Measurements from ENCODE around the gene XPO6.
A peak's percentile ranks its signal among the peaks of the same experiment; 100 is the strongest.

The XPO6 gene

DNA sequence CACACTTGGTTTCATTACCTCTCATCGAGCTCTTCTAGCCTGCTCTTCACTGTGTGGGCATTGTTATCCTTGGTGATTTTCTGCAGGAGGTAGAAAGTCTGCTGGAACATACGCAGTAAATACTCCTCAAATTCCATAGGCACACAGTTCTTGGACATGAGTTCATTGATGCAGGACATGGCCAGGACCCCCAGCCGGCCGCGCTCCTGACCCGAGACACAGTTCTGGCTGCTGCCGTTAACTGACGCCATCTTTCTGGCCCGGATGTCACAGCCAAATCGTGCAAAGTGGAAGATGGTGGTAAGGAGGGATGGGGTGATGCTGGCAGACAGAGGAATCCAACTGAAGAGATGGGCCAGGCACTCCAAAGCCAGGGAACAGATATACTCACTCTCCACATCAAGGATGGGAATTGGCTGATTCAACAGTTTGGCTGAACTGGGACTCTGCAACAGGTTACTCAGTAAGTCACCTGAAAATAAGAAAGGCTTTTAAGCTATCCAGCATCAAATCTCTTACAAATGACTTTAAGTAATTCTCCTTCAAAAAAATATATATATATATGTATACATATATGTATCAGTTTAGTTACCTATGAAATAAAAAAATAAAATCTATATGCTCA is 55.6 kb downstream of the XPO6 start:
- no peak for DNase-seq (ENCODE audit: low read depth, low spot score)

- no peak for DNase-seq (ENCODE audit: low read depth, low spot score)
These were observed 56.5 kb downstream of the XPO6 start for GRCh38 chr16:28155293-28155692.

DNA sequence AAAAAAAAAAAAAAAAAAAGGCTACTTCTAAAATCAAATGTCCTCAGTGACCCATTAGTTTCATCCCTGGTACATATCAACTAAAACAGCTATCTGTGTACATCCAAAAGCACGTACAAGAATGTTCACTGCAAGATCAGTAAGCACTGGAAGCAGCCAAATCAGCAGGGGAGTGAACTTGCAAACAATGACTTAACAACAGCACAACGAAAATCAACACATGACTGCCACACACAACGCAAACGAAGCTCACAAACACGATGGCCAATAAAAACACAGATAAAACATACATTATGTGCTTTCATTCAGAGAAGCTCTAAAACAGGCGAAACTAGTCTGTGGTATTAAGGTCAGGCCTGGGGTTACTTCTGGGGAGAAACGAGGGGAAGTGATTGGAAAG is 60.6 kb downstream of the XPO6 start:
- no peak for DNase-seq (ENCODE audit: low read depth, low spot score)

- DNase-seq (ENCODE audit: low read depth, low spot score): no peak
These were observed 62.5 kb downstream of the XPO6 start for GRCh38 chr16:28149011-28149888.

GRCh38 chr16:28146536-28146935 is 65.2 kb downstream of the XPO6 start:
- DNase-seq (ENCODE audit: low read depth, low spot score): no peak

- no peak for DNase-seq (ENCODE audit: low read depth, low spot score)
These were observed 66.0 kb downstream of the XPO6 start for GRCh38 chr16:28145796-28146195.

DNA sequence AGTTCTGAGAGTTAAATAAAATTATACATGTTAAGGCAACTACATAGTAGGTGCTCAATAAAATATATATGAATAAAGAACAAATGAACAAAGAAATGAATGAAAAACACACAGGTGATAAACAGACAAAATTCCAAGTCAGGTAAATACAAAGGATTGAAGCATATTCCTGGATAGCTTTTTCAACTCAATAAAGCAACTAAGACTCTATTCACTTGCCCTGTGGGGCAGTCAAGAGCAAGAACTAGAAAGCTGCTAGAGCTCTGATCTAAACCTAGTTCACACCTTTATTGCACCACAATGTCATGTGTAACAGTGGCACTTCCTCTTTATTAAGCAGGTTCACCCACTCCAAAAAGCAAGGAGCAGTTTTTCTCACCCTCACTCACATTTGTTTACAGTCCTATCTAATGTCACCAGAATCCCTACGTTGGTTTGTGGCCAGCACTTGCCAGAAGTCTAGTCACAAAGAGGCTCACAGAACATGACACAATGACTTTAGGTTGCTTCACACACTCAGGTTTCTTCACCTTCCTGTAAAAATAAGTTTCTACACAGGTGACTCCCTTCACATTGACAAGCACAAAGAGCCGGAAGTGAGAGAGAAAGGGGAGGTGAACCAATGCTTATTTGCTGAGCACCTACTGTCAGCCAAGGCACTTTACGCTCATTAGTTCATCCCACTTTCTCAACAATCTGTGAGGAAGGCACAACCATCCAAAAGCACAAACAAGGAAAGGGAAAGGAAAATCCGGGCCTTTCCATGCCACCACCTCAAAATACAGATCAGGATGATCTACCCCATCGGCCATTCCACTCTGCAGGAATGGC is 70.8 kb downstream of the XPO6 start:
- peak; percentile 44 for DNase-seq (ENCODE audit: low read depth, low spot score)

DNA sequence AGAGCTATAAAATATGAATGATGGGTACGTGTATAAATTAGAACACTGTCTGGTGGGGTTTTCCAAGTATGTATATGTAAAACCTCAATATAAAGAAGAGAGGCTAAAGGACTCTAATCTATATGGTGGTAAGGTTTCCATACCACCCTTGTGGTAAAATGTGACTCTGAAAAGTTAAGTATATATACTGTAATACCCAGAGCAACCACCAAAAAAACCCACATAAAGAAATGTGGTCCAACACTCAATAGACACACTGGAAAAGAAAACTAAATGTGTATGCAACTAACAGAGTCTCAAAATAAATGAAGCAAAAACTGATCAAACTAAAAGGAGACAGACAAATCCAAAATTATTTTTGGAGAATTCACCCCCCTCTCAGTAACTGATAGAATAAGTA is 72.2 kb downstream of the XPO6 start:
- DNase-seq (ENCODE audit: low read depth, low spot score): no peak

DNA sequence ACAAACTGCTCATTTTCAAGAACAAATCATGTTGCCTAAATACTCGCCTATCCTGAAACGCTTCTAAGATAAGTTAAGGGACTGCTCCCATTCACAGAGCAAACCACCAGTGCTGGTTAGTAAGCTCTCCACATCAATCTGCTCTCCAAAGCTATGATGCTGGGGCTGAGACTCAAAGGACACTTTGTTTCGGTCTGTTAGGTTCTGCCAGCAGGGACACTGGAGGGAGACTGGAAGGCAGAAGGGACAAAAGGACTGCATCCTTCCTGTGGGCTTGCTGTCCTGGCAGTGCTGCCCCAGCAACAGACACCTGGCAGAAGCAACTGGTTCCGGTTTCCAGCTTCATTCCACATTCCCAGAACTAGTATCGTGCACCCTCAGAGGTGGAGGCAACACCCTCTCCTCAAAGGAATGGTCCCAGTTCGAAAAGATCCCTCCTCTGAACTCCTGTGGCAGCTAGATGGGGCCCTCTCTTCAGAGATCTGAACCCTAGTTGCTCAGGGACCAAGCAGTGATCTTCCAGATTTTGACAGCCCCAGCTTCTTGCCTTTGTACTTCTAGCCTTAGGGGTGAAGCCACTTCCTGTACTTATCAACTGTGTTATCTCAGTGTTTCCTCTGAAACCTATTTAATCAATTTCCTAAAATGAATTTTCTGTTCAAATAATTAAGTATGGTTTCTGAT is 74.9 kb downstream of the XPO6 start:
- peak; percentile 16 for DNase-seq (ENCODE audit: low read depth, low spot score)

DNA sequence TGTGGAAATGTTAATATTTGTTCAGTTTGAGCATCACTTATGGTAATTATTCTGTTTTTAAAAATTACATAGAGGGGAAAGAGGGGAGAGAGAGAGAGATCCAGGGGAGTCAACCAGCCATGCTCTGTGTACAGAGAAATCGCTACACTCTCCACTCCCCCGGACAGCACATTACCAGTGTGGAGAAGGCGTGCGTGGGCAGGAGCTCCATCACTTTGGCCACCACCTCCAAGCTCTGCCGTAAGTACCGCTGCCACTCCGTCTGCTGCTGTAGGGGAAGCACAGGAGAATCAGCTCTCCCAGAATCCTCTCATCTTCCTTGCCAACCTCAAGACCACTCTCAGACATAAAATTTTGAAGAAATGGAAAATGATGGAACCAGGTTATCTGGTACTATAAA is 78.1 kb downstream of the XPO6 start:
- DNase-seq (ENCODE audit: low read depth, low spot score): no peak

GRCh38 chr16:28131743-28132393 is 79.9 kb downstream of the XPO6 start:
- DNase-seq (ENCODE audit: low read depth, low spot score): no peak

DNA sequence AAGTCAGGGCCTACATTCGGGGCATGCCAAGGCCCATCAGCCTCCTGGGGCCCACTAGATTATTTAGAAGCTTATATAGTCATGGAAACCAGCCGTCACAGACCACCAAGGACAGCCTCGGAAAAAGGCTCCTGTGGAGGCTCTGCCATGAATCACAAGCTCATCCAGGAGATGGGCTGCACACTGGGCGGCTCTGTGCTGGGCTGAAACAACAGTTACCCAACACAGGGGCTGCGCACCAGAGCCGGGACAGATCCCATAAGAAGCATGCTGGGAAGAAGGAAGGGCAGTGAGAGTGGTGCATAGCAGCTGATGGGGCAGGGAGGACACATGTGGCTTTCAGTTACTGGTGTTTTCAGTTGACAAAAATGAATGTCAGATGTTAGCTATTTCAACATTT is 80.6 kb downstream of the XPO6 start:
- DNase-seq (ENCODE audit: low read depth, low spot score): no peak

GRCh38 chr16:28130099-28131088 is 81.4 kb downstream of the XPO6 start:
- DNase-seq (ENCODE audit: low read depth, low spot score): no peak

- DNase-seq (ENCODE audit: low read depth, low spot score): no peak
These were observed 84.8 kb downstream of the XPO6 start for GRCh38 chr16:28126684-28127620.

- no peak for DNase-seq (ENCODE audit: low read depth, low spot score)
These were observed 86.2 kb downstream of the XPO6 start for GRCh38 chr16:28125592-28125991.

DNA sequence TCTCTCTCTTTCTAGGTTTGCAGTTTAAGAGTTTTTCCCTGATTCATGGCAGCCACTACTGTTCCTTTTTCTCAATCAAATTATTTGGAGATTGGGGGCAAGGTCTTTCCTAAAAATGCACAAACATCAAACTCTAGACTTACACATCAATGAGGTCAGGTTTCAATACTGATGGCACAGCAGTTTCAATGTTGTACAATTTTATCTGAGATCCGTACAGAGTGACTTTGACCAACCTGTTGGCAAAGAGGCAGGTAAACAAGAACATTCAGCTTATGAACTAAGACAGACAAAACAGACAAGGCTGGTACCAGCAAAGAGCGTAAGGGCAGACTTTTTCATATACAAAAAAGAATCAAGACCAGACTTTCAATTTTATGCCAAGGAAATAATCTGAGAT is 90.2 kb downstream of the XPO6 start:
- no peak for DNase-seq (ENCODE audit: low read depth, low spot score)

- DNase-seq (ENCODE audit: low read depth, low spot score): no peak
These were observed 91.0 kb downstream of the XPO6 start for GRCh38 chr16:28120754-28121153.

DNA sequence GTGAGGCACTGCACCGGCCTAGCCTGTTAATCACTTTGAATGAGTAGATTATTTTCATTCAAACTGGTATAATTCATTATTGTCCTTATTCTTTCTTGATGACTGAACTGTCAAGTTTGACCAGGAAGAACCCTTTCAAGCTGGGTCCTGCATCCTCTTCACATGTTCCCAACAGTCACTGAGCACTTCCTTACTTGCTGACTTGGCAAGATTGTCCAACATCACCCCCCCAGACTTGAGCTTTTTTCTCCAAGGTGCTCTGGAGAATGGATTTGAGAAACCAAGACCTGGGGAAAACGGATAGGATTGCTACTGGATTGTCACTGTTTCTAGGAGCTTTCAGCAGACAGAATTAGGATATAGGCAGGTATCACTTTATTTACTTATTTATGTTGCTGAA is 93.1 kb downstream of the XPO6 start:
- DNase-seq (ENCODE audit: low read depth, low spot score): no peak

- DNase-seq (ENCODE audit: low read depth, low spot score): no peak
These were observed 94.6 kb downstream of the XPO6 start for GRCh38 chr16:28117168-28117565.

Measured in activated CD4-positive, CD25-positive, alpha-beta regulatory T cell treated with anti-CD3 and anti-CD28 coated beads, Interleukin-2, amount 50 U/mL, for 16 hours (primary cell).